Activated CD4-positive, alpha-beta T cell treated with anti-CD3 and anti-CD28 coated beads, Interleukin-10, Interleukin-2, amounts not matched to agents 100 ng/mL and 50 ng/mL, durations not matched to agents 16 hours and 8 hours (primary cell): Measurements from ENCODE around the gene FTL.

Experiments
- DNase-seq: peaks from one replicate; pipeline ENCODE4 v3.0.0-alpha.2; 2020

The FTL gene

GRCh38 chr19:48946463-48947257 is 18.4 kb upstream of the FTL start:
- DNase-seq, result no peak

GRCh38 chr19:48947258-48947542 is 17.9 kb upstream of the FTL start:
- DNase-seq, result no peak

GRCh38 chr19:48950159-48950558 is 14.9 kb upstream of the FTL start:
- no peak for DNase-seq

- no peak for DNase-seq
Measured at GRCh38 chr19:48950830-48951519, 14.1 kb upstream of the FTL start.

- no peak for DNase-seq
Measured at GRCh38 chr19:48953141-48953540, 12.0 kb upstream of the FTL start.

- no peak for DNase-seq
Measured at GRCh38 chr19:48953990-48954594, 11.0 kb upstream of the FTL start.

GRCh38 chr19:48954595-48955307 is 10.4 kb upstream of the FTL start, which contains the start of gene BAX:
TSS of gene BAX (plus strand) at chr19:48954875. CDS start at chr19:48954929, 54 bp downstream.
- peak; percentile 98 for DNase-seq

- no peak for DNase-seq
Measured at GRCh38 chr19:48955308-48955958, 9.7 kb upstream of the FTL start.

- DNase-seq, result no peak
Measured at GRCh38 chr19:48958006-48958405, 7.1 kb upstream of the FTL start.

- DNase-seq, result peak; percentile 33
Measured at GRCh38 chr19:48959341-48960239, 5.5 kb upstream of the FTL start.

GRCh38 chr19:48961051-48961649 is 4.0 kb upstream of the FTL start:
- no peak for DNase-seq

- DNase-seq, result no peak
Measured at GRCh38 chr19:48961673-48962028, 3.5 kb upstream of the FTL start.

GRCh38 chr19:48962029-48962848 is 2.9 kb upstream of the FTL start:
- DNase-seq, result peak; percentile 63

- DNase-seq, result no peak
Measured at GRCh38 chr19:48962849-48963165, 2.3 kb upstream of the FTL start.

- peak; percentile 87 for DNase-seq
Measured at GRCh38 chr19:48963371-48964204, 1.5 kb upstream of the FTL start.

GRCh38 chr19:48964205-48965039 is 687 bp upstream of the FTL start:
- DNase-seq, result no peak

GRCh38 chr19:48965806-48966540 is 864 bp downstream of the FTL start:
- DNase-seq, result peak; percentile 90
